Fibroblast of skin of scalp (primary cell): ENCODE data around the gene FAIM2.
A peak's percentile ranks its signal among the peaks of the same experiment; 100 is the strongest.

Experiments
- DNase-seq: peaks from one replicate; pipeline ENCODE4 v3.0.0-alpha.2; 2013

The FAIM2 gene

DNA sequence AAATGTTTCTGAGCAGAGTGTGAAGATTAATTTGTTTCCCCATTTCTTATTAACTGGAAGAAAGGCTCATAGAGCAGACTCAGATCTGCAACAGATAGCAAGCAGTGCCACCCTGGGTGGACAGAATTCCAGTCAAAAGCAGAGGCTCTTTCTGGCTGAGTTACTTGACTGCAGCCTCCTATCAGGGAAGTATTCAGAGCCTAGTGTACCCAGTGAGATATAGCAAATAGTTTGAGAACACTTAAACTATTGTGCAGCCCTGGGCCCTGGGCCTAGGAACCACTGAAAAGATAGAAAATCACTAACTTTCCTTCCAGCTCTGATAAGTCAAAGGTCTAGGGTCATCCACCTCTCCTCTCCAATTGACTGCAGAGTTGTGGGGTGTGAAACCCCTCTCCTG, 35.6 kb upstream of the FAIM2 start:
- DNase-seq, result no peak

DNA sequence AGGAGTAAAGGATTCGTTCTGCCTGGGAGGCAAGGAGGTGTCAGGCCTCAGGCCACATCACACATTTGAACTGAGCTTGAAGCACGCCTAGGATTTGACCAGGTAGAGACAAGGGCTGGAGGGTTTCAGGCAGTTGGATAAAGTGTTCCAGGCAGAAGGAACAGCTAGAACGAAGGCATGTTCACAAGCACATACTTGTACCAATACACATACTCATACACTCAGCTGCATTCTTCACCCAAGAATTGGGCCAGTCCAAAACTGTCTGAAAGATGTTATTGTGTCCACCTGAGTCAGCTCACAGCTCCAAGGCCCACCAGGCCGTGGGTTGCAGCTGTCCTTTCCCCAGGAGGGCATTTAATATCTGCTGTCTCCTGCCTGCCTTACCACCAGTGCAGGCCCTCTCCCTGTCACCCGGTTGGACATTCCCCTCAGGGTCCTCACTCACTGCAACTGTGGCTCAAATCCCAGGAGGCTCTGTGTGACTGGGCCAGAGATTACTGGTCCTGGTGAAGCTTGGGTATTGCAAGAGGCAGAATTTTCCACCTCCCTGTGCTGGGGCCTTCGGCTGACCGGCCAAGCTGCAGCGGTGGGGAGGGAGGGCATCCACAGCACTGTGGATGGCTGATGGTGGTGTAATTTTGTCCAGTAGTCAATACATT, 34.1 kb upstream of the FAIM2 start:
- DNase-seq, result no peak

DNA sequence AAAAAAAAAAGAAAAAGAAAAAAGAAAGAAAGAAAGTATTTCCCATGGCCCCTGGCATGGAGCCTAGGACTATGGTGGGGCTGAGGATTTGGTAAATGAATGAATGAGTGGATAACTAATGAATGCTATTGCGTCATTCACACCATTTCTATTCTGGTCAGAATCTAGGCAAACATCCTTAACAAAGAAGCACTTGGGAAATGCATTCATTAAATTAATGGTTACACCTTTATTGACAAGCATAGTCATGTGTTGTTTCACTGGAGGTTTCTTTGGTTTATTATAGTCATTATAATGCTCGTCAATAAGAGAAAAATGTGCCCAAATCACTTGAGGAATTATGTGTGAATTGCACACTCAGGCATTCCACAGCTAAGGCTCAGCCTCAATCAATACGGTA, 33.2 kb upstream of the FAIM2 start:
- no peak for DNase-seq

- no peak for DNase-seq
Measured at GRCh38 chr12:49934505-49934904, 30.8 kb upstream of the FAIM2 start.

- DNase-seq, result peak; percentile 26
Measured at GRCh38 chr12:49933796-49934195, 30.1 kb upstream of the FAIM2 start.

- DNase-seq, result no peak
Measured at GRCh38 chr12:49932533-49933130, 28.9 kb upstream of the FAIM2 start.

DNA sequence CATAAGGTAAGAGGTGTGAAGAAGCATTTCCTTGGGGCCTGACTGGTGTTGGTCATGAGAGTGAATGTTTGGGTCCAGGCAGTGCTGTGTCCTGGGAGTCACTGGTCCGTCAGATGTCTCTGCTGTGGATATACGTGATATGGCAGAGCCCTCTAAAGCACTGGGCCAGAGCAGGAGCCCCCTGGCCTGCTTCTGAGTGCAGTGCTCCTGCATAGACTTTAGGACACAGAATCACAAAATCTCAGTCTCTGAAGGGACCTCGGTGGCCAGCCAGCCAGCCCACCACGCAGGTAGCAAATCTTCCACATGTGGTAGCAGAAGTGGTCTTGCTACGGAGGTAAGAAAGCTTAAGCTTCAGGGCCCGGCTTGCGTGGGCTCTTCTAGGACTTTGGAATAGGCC, 28.3 kb upstream of the FAIM2 start:
- DNase-seq, result no peak

DNA sequence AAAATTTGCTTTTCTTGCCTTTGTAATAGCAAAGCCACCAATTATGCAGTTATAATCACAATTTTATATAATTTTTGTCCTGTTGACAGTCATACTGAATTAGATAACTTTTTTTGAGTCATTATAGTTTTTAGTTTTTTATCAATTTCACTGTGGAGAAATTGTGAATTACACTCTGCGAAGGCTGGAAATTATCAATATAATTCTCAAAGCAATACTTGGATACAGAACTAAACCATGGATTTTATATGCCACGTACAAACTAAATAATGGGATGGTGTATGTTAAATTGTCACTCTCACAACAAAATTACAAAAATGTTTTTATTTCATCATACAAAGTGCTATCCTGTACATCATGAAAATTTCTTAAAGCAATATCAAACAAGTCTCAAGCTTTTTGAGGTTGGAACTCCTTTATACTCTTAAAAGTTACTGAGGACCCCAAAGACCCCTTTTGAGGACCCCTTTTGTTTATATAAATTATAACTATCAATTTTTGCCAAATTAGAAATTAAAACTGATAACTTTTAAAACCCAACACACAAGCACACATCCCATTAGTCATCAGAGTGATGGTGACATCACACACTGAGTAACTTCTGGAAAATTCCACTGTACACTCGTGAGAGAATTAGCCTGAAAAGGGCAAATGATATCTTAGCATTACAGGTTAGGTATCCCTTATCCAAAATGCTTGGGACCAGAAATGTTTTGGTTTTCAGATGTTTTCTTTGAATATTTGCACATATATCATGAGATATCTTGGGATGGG, 27.0 kb upstream of the FAIM2 start:
- peak; percentile 54 for DNase-seq

GRCh38 chr12:49929581-49929980, 25.9 kb upstream of the FAIM2 start:
- no peak for DNase-seq

- no peak for DNase-seq
Measured at GRCh38 chr12:49928471-49928870, 24.8 kb upstream of the FAIM2 start.

GRCh38 chr12:49925433-49926204, 21.9 kb upstream of the FAIM2 start:
- DNase-seq, result no peak

DNA sequence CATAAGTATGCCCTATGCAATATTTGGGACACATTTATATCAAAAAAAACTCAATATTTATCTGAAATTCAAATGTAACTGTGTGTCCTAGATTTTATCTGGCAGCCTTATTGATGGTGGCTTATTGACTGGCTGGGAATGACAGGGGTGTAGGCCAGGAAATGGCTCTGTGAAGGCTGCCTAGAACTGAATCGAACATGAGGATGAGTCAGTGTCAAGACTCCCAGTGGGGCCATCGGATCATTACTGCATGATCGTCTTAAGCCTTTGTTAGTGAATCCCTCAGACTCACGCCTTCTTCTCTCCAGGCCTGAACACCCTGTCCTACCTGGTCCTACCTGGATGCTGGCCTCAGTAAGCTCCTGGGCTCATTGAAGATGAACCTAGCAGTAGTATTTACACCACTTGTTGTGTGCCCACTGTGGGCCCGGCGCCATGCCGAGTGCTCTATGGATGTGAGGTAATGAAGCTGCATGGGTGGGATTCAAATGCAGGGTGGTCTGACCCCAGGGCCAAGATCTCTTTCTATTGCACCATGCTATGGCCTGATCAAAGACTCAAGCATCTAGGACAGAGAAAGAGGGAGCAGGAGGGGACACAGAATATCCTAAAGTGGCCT, 21.0 kb upstream of the FAIM2 start:
- DNase-seq, result no peak

DNA sequence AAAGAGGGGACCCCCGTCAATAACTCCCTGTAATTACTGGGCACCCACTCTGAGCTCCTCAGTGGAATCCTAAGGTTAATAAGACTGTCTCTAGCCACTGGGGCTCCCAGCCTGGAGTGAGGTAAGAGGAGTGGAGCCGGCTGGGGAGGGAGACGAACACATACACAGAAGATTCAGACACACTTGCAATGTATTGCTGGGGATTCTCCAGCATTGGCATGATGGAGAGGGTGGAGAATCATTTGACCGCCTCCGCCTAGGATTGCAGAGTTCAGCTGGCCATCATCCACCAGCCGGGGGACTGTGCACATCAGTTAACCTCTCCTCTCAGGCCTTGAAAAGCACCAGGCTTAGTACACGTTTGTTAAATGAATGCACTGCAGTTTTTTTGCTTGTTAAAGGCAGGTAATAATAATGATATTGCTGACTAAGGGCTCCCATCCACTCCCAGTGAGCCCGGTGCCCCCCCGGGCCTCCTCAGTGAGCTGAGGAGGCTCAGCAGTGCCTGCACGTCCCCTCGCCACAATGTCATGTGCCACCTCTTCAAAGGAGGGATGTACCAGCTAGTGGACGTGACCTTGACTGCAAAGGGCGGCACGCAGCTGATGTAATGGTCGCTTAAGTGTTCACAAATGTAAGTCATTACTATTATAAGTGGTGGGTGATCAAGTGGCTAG, 20.3 kb upstream of the FAIM2 start:
- no peak for DNase-seq

DNA sequence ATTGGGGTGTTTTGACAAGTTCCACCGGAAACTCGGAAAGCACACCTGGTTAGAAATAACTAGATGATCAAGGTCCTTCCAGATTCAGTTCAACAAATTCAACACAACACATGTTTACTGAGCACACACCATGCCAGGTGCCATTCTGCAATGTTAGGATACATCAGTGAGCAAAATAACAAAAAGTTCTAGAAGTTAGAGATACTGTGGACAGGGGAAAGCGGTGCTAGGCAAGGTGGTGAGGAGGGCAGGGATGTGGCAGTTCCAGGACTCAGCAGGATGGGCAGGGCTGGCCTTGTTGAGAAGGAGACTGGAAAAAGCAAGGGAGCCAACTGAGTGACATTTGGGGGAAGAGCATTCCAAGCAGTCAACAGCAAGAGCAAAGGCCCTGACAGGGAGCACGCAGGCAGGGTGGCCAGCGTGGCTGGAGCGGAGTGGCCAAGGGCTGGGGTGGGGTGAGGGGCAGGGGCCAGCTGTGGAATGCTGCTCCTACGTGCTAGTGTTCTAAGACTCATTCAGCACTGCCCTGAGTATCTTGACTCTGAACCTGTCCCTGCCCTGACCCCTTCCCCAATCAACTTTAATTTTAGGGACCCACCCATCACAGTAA, 19.4 kb upstream of the FAIM2 start:
- DNase-seq, result no peak

GRCh38 chr12:49922349-49923034, 18.8 kb upstream of the FAIM2 start:
- no peak for DNase-seq

DNA sequence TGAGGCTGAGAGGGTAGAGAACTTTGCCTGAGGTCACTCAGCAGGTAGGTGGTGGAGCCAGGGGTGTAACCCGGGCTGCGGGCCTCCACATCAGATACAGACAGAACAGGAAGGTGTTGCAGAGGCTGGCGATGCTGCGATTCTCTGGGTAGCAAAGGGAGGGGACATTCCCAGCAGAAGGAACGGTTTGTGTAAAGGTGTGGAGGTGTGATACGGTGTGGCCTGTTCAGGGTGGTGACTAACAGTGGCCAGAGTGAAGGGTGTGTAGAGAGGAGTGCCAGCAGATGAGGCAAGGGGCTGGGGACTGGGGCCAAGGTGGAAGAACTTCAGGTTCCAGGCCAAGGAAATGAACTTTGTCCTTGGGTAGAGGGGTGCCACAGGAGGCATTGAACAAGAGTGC, 18.2 kb upstream of the FAIM2 start:
- no peak for DNase-seq

- no peak for DNase-seq
Measured at GRCh38 chr12:49921299-49921698, 17.6 kb upstream of the FAIM2 start.

DNA sequence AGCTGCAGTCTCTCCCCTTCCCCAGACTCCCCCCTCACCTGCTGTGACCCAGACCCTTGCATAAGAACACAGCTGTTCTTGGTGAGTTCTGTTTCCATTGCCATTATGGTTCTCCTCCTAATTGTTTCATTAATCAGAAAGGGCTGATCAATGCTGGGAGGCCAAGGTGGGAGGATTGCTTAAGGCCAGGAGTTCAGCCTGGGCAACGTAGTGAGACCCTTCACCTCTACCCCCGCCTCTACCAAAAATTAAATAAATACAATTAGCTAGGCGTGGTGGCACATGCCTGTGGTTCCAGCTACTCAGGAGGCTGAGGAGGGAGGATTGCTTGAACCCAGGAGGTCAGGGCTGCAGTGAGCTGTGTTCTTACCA, 17.2 kb upstream of the FAIM2 start:
- DNase-seq, result no peak

GRCh38 chr12:49920241-49920914, 16.7 kb upstream of the FAIM2 start:
- DNase-seq, result no peak

GRCh38 chr12:49917788-49918173, 14.1 kb upstream of the FAIM2 start:
- no peak for DNase-seq
